HCT116 (cell line): ENCODE data around the gene GPSM3. TPM values are rescaled to one million over a fixed set of nuclear protein-coding genes. Genes with fewer than 3 reads are reported as not detected.

Experiments used
- ATAC-seq: fragments of 200-7000 bp; cut with Tn5 transposase; 2 replicates; pipeline ENCODE4 v1.9.1; 2020; ENCODE audit warnings: mild to moderate bottlenecking, moderate library complexity
- BruUV-seq: library from RNA; stranded (reverse); fragments of 400-500 nt; replicated peaks from 2 replicates; lab custom pipeline; 2021; lab: Mats Ljungman, UMichigan
- CTCF ChIA-PET: fragments of 300-600 bp; sonication (Branson Sonifier 250); formaldehyde crosslinking; loops from one replicate; lab custom pipeline; 2021; ENCODE audit warnings: antibody characterized with exemption; lab: Charles Lee
- POLR2A ChIA-PET: fragments of 300-600, 350-600 bp; sonication (Branson Sonifier 250); formaldehyde crosslinking; loops from one replicate; lab custom pipeline; 2021; ENCODE audit warnings: antibody characterized with exemption; lab: Charles Lee
- RAD21 ChIA-PET, 2 experiments: fragments of 300-600 bp; sonication (Branson Sonifier 250); formaldehyde crosslinking; loops; one replicate each; lab custom pipeline; 2023; ENCODE audit warnings: low total read pairs in 2 of 2; ENCODE audit not compliant: uncharacterized antibody in 2 of 2, unreplicated experiment in 2 of 2, low non-redundant PET in 1 of 2; lab: Charles Lee
- DNase-seq: peaks from one replicate; pipeline ENCODE4 v3.0.0-alpha.2; 2010; ENCODE audit warnings: low read depth, low spot score
- H2AFZ ChIP-seq: fragments of 200-600 bp; shearing (Covaris generic), sonication (generic); 2 replicates; pipeline ENCODE4 v1.6.1; 2017; ENCODE audit warnings: low read depth, mixed run types, mixed read lengths, antibody characterized with exemption, low read length; ENCODE audit not compliant: poor library complexity, severe bottlenecking
- H3K27ac ChIP-seq: 2 replicates; pipeline ENCODE4 v1.5.1; 2012; ENCODE audit warnings: low read depth, low read length
- H3K27me3 ChIP-seq: fragments of 200-600 bp; sonication (generic); 2 replicates; pipeline ENCODE4 v1.6.1; 2016; ENCODE audit warnings: mixed run types, low read length, mixed read lengths; ENCODE audit not compliant: insufficient read depth
- H3K36me3 ChIP-seq, 2 experiments: fragments of 200-500 bp in 1 of 2; fragments of 200-600 bp in 1 of 2; sonication (Bioruptor generic) in 1 of 2; sonication (generic) in 1 of 2; 2 replicates each; pipeline versions ENCODE4 v1.5.1 to v1.6.1; 2014 to 2016; ENCODE audit warnings: low read length in 2 of 2, inconsistent platforms in 1 of 2, mixed read lengths in 1 of 2, mixed run types in 1 of 2; ENCODE audit not compliant: insufficient read depth in 2 of 2, control insufficient read depth in 1 of 2
- H3K4me1 ChIP-seq, 2 experiments: fragments of 200-600 bp in 1 of 2; sonication (generic) in 1 of 2; 2 replicates each; pipeline versions ENCODE4 v1.5.1 to v1.6.1; 2012 to 2017; ENCODE audit warnings: low read length in 2 of 2, inconsistent platforms in 1 of 2, mild to moderate bottlenecking in 1 of 2, mixed read lengths in 1 of 2, mixed run types in 1 of 2, moderate library complexity in 1 of 2; ENCODE audit not compliant: insufficient read depth in 2 of 2, control insufficient read depth in 1 of 2
- H3K4me2 ChIP-seq: fragments of 200-600 bp; sonication (generic); 2 replicates; pipeline ENCODE4 v1.6.1; 2017; ENCODE audit warnings: mixed run types, low read length, mixed read lengths
- H3K4me3 ChIP-seq, 2 experiments: fragments of 200-600 bp in 1 of 2; sonication (generic) in 1 of 2; replicated peaks in 1 of 2; 2 replicates each; pipeline ENCODE4 v1.5.1; 2011 to 2016; ENCODE audit warnings: low read length in 2 of 2, control low read depth in 1 of 2, low read depth in 1 of 2, mild to moderate bottlenecking in 1 of 2, mixed read lengths in 1 of 2, mixed run types in 1 of 2
- H3K79me2 ChIP-seq: fragments of 200-600 bp; sonication (generic); 2 replicates; pipeline ENCODE4 v1.6.1; 2017; ENCODE audit warnings: mild to moderate bottlenecking, mixed run types, low read length, moderate library complexity, mixed read lengths; ENCODE audit not compliant: insufficient read depth
- H3K9ac ChIP-seq: fragments of 200-600 bp; sonication (generic); 2 replicates; pipeline ENCODE4 v1.6.1; 2016; ENCODE audit warnings: low read length, mixed read lengths
- H3K9me2 ChIP-seq: fragments of 200-600 bp; sonication (generic), shearing (Covaris generic); 2 replicates; pipeline ENCODE4 v1.6.1; 2017; ENCODE audit warnings: mixed run types, mild to moderate bottlenecking, moderate library complexity; ENCODE audit not compliant: insufficient read depth
- H3K9me3 ChIP-seq, 2 experiments: fragments of 200-500 bp in 1 of 2; fragments of 200-600 bp in 1 of 2; sonication (Bioruptor generic) in 1 of 2; sonication (generic) in 1 of 2; 2 replicates each; pipeline ENCODE4 v1.6.1; 2014 to 2017; ENCODE audit warnings: low read length in 2 of 2, mixed read lengths in 2 of 2, inconsistent platforms in 1 of 2, low read depth in 1 of 2, mild to moderate bottlenecking in 1 of 2, mixed run types in 1 of 2, moderate library complexity in 1 of 2; ENCODE audit not compliant: control insufficient read depth in 1 of 2, insufficient read depth in 1 of 2
- H4K20me1 ChIP-seq: fragments of 200-600 bp; sonication (generic), shearing (Covaris generic); 2 replicates; pipeline ENCODE4 v1.6.1; 2017; ENCODE audit warnings: mixed run types, mild to moderate bottlenecking, moderate library complexity; ENCODE audit not compliant: insufficient read depth
- CTCF ChIP-seq, 3 experiments: fragments of 200-600 bp in 1 of 3; sonication (generic) in 1 of 3; IDR thresholded peaks in 2 of 3; conservative IDR thresholded peaks in 1 of 3; 2 replicates each; pipeline ENCODE4 v1.5.1; 2012 to 2017; ENCODE audit warnings: low read depth in 2 of 3, low read length in 2 of 3, antibody characterized with exemption in 1 of 3, borderline replicate concordance in 1 of 3, control low read depth in 1 of 3, mild to moderate bottlenecking in 1 of 3, mixed read lengths in 1 of 3, mixed run types in 1 of 3, moderate library complexity in 1 of 3; ENCODE audit not compliant: insufficient read depth in 1 of 3
- MAX ChIP-seq: IDR thresholded peaks from 2 replicates; pipeline ENCODE4 v1.6.1; 2012
- POLR2AphosphoS5 ChIP-seq: IDR thresholded peaks from 2 replicates; pipeline ENCODE4 v1.6.1; 2011; ENCODE audit warnings: mild to moderate bottlenecking, low read depth, low read length, moderate library complexity
- YY1 ChIP-seq: IDR thresholded peaks from 2 replicates; pipeline ENCODE4 v1.6.1; 2011; ENCODE audit warnings: low read length, low read depth, moderate library complexity, mild to moderate bottlenecking; ENCODE audit not compliant: insufficient replicate concordance; ENCODE audit errors: extremely low read depth
- ZNF274 ChIP-seq: fragments of 200-500 bp; sonication (Bioruptor generic); IDR thresholded peaks from 2 replicates; pipeline ENCODE4 v1.6.1; 2014; ENCODE audit warnings: mild to moderate bottlenecking, low read depth, low read length, inconsistent platforms
- intact Hi-C: fragments of 100-400 bp; cut with micrococcal nuclease; formaldehyde crosslinking; loops from 2 replicates; pipeline ENCODE4 v1.10.0; 2022
- total RNA-seq: library from RNA; stranded (reverse); gene quantifications from one replicate; pipeline ENCODE4 v1.2.1, GENCODE V29; 2021; ENCODE audit not compliant: unreplicated experiment

GPSM3 gene
- total RNA-seq, 1 experiment from 2014 or later, result 1.2 TPM

- Histone ChIP-seq H4K20me1 (no peaks in the 10 kb centered on the region), H3K4me2 (no peak overlapping the region), H3K4me1 (peaks cover 3 to 13% of the 10 kb centered on the region in 2 experiments; a peak in 3 of 4 replicates), H3K9me3 (no peaks in the 10 kb centered on the region), H2AFZ (no peak overlapping the region), H3K79me2 (no peaks in the 10 kb centered on the region; the same call in 1 of the 2 replicates), H3K9me2 (no peaks in the 10 kb centered on the region), H3K9ac (no peak overlapping the region), H3K36me3 (peaks cover 4 to 15% of the 10 kb centered on the region in 2 experiments; a peak in 3 of 4 replicates), H3K27ac (no peak overlapping the region), H3K27me3 (no peaks in the 10 kb centered on the region), H3K4me3 (no peak overlapping the region)
- TF ChIP-seq MAX (no peak), CTCF (IDR thresholded peaks at IDR 0.05 in 2 of 3, conservative IDR thresholded peaks at IDR 0.05 in 1 of 3; ENCODE audit: borderline replicate concordance in 1 of 3, insufficient read depth in 1 of 3, low read depth in 2 of 3, low read length in 2 of 3) (peak in 2 of 3 experiments; percentile 8 to 37; a peak in 2 of 6 replicates), POLR2AphosphoS5 (peak; percentile 42)
- ATAC-seq (peak; percentile 51), DNase-seq (no peak)
- intact Hi-C loops, result no loop called here
- ChIA-PET POLR2A (no interaction called here), CTCF (no interaction called here), RAD21 (no interaction called here)
- BruUV-seq, result no TSS peak
These were observed 23.4 kb downstream of the GPSM3 start for GRCh38 chr6:32168807-32169591.

- Histone ChIP-seq H3K9me2 (no peaks in the 10 kb centered on the region), H3K9me3 (no peaks in the 10 kb centered on the region)
- CTCF ChIA-PET, result no interaction called here
- DNase-seq, result no peak
- TF ChIP-seq ZNF274 (no peak), YY1 (no peak), MAX (no peak)
- TF ChIP-seq, all 23 proteins: peak for 0
- TSS peak; percentile 60 for BruUV-seq
- Histone ChIP-seq H3K36me3 (peaks cover 4 to 15% of the 10 kb centered on the region in 2 experiments; a peak in 3 of 4 replicates), H3K9ac (no peak overlapping the region), H3K4me3 (no peak overlapping the region), H3K27ac (no peak overlapping the region), H4K20me1 (no peaks in the 10 kb centered on the region), H3K79me2 (no peaks in the 10 kb centered on the region; the same call in 1 of the 2 replicates), H3K4me1 (peaks cover 3 to 11% of the 10 kb centered on the region in 2 experiments; a peak in 3 of 4 replicates), H3K4me2 (no peak overlapping the region), H3K27me3 (no peaks in the 10 kb centered on the region), H2AFZ (no peak overlapping the region)
- RAD21 ChIA-PET, result no interaction called here
- intact Hi-C loops, result no loop called here
- no peak for ATAC-seq
- POLR2A ChIA-PET, result no interaction called here
These were observed 24.1 kb downstream of the GPSM3 start for GRCh38 chr6:32168350-32168749.
